ENCODE results near the gene UBE2G1.
"Not testable (repeated sequence)": the region's sequence is repeated elsewhere in the genome, so short reads cannot be mapped to it uniquely, and the experiment has no call there.

Gene UBE2G1

DNA sequence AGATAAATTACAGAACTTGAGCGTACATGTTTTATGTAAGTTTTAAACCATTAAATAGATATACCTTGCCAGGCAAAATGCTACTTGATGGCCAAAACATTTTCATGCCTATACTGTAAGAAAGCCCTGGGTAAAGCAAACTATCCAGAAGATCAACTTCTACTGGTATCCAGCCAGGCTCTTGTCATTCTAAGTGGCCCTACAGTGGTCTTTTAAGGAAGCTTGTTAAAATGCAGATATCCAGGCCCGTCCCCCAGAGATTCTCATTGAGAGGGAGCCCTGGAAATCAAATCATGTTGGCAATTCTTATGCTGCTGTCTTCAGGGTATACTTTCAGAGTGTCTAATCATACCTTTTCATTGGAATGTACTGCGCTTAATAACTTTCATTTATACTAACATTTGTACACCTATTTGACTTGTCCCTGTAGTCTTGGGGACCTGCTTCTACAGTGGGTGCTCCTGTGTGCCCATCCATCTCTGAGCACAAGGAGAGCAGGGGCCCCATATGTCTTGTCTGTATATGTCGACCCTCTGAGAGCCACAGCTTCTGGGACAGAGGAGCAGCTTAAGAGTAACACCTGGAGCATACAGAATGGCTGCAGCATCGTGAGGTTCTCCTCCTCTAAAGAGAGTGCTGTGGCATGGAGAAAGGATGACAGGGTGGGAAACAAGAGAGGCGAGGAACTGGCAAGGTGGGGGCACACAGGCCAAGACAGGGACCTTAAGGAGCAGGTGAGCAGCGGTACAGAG lies 59.1 kb downstream of the UBE2G1 start:
- DNase-seq (ENCODE audit: low read depth in 2 of 3, low spot score in 1 of 3) = no peak

GRCh38 chr17:4305224-4305623 lies 61.3 kb downstream of the UBE2G1 start:
- no peak for DNase-seq (ENCODE audit: low read depth in 2 of 3, low spot score in 1 of 3)

- DNase-seq (ENCODE audit: low read depth in 2 of 3, low spot score in 1 of 3) = peak in 2 of 3 donors; percentile 45 to 74
Observed at GRCh38 chr17:4304417-4305027, 62.0 kb downstream of the UBE2G1 start.

DNA sequence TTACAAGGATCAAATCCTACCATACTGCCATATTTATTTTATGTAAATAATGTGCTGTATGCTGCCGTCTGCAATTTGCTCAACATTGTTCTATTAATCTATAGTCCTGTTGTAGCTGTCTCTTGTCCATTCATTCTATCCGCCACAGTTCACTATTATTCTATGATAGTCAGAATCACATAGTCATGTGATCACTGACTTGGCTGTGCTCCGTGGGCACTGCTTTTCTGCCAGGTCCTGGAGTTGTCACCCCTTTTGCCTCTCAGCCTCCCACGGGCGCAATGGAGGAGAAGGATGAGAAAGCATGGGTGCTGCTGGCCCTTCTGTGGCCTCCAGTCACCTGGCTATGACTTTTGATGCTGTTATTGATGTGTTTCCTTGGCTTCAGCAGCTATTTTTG lies 65.4 kb downstream of the UBE2G1 start:
- DNase-seq (ENCODE audit: low read depth in 2 of 3, low spot score in 1 of 3) = no peak

GRCh38 chr17:4297351-4297750 lies 69.1 kb downstream of the UBE2G1 start:
- no peak for DNase-seq (ENCODE audit: low read depth in 2 of 3, low spot score in 1 of 3)

DNA sequence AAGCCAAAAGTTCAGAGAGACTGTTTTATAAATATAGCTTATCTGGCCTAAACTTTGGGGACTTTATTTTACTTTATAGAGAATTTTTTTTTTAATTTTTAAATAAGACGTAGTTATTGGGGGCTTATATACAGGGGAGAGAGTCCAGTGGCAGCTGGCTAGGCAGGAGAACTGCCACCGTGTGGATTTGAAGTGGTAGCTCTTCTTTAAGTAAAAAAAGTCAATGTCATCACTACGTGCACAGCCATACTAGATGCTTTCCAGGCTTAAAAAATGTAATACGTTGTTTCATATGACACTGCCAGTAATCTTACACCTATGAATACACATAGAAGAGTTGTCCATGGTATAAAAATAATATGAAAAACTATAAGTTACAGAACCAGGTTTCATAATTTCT lies 70.8 kb downstream of the UBE2G1 start:
- no peak for DNase-seq (ENCODE audit: low read depth in 2 of 3, low spot score in 1 of 3)

GRCh38 chr17:4293572-4293971 lies 72.9 kb downstream of the UBE2G1 start:
- no peak for DNase-seq (ENCODE audit: low read depth in 2 of 3, low spot score in 1 of 3)

DNA sequence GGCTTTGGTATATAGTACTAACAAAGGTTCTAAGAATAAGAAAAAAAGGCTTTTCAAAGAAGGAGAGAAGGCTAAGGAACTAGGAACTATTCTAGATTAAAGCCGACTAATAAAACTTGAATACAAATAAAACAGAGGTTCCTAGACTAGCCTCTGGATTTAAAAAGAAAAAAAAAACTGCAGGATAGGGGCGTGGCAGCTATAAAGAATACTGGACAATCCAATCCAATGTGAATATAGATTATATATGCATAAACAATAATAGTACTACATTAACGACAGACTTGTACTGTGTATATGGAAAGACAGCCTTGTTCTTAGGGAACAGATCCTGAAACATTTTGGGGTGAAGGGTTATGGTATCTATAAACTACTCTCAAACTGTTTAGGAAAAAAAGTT lies 78.8 kb downstream of the UBE2G1 start:
- DNase-seq (ENCODE audit: low read depth in 2 of 3, low spot score in 1 of 3) = no peak

DNA sequence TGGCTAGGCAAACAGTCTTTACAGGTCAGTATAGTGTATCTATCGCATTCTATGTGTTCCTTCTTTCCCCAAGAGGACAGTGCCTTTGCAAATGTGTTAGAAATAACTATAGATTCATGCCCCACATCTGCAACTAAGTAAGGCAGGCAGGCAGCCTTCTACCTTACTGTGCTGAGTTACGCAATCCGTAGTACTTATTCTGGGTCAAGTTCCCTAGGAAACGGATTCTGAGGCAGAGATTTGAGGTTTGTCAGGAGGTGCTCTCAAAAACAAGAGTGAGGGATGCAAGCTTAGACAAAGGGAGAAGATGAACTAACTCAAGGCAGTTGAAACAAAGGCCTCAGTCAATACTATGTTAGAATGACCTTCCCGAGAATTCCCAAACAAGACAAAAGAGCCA lies 90.0 kb downstream of the UBE2G1 start:
- DNase-seq (ENCODE audit: low read depth in 2 of 3, low spot score in 1 of 3) = no peak

DNA sequence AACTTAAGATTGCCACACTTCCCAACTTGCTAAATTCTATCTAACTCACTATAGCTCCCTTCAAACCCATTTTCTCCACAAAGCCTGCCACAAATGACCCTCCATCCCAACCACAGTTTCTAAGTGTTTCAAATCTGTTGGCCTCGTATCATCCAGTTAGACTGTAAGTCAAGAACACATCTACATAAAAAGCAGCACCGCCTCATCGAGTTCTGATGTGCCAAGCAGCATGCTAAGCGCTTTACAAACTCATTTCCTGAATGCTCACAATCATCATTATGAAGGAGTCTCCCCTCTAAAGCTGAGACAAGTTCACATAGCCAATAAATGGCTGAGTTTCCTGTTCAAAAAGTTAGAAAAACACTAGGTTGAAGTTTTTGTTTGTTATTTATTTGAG lies 93.5 kb downstream of the UBE2G1 start:
- DNase-seq (ENCODE audit: low read depth in 2 of 3, low spot score in 1 of 3) = no peak

DNA sequence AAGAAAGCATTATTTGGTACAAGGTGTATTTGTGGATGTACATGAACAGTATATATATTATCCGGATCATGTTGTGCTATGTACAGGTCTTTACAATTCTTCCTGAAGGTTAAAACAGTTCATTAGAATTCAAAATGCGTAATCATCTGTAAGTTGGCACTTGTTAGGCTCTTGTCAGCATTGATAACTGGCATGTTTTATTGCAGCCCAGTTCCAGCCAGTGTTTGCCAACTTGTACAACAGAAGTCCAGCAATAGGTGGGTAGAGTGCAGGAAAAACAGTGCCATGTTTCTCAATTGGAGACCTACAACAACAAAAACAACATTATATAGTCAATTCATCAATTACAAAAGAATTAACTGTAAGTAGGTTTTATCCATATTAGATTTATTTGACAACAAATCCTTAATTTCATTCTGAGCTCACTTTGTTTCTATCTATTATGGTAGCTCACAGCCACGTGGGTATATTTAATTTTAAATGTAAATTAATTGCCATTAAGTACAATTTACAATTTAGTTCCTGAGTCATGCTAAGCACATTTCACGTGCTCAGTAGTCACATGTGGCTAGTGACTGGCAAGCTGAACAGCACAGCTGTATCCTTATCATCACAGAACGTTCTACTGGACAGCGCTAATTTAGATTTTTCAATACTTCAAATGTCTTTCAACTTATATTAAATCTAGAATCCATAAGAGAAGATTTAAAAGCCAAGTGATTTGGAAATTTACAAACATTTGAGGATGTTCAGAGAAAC lies 94.1 kb downstream of the UBE2G1 start:
- DNase-seq (ENCODE audit: low read depth in 2 of 3, low spot score in 1 of 3) = no peak

DNA sequence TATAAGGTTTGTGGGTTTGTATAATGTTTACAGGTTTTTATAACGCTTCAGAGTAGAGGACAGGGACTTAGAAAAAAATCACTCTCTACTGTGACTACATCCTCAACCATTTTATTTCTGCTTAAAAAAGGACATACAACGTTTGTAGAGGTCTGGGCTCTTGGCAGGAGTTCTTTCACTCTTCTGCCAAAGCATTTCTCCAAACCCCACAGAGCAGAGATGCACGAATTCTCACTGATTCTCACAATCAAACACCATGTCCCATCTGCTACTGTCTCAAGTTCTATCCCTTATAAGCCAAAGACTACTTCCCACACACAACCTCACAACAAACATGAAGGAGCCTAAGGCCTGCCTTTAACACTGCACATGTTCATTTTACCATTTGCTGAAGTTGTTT lies 95.7 kb downstream of the UBE2G1 start:
- no peak for DNase-seq (ENCODE audit: low read depth in 2 of 3, low spot score in 1 of 3)

GRCh38 chr17:4269915-4270314 lies 96.6 kb downstream of the UBE2G1 start:
- DNase-seq (ENCODE audit: low read depth in 2 of 3, low spot score in 1 of 3) = no peak

GRCh38 chr17:4267402-4267801 lies 99.1 kb downstream of the UBE2G1 start:
- no peak for DNase-seq (ENCODE audit: low read depth in 2 of 3, low spot score in 1 of 3)

GRCh38 chr17:4266550-4266949 lies 99.9 kb downstream of the UBE2G1 start:
- no peak for DNase-seq (ENCODE audit: low read depth in 2 of 3, low spot score in 1 of 3)

GRCh38 chr17:4263282-4264215 lies 102.9 kb downstream of the UBE2G1 start, which contains the start of gene ANKFY1:
Gene ANKFY1 (minus strand): TSS chr17:4263979. CDS start chr17:4263941, 38 bp downstream.
- peak; percentile 96 to 98 (median 96) for DNase-seq (ENCODE audit: low read depth in 2 of 3, low spot score in 1 of 3)

DNA sequence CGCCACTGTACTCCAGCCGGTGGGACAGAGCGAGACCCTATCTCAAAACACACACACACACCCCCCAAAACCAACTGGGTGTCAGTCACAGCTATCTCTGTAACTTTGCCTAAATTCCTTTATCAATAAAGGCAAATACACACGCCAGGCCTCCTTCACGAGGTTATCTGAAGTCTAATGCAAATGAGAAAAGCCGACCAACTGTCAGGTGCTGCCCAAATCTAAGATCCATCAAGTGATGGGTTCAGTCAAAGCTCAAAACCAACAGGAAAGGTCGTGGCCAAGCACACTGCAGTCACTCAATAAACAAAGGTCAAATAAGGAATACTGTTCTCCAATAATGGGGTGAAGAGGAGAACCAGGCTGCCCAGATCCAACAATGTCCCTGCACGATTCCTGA lies 103.8 kb downstream of the UBE2G1 start:
- no peak for DNase-seq (ENCODE audit: low read depth in 2 of 3, low spot score in 1 of 3)

GRCh38 chr17:4261452-4261851 lies 105.0 kb downstream of the UBE2G1 start:
- DNase-seq (ENCODE audit: low read depth in 2 of 3, low spot score in 1 of 3) = no peak

DNA sequence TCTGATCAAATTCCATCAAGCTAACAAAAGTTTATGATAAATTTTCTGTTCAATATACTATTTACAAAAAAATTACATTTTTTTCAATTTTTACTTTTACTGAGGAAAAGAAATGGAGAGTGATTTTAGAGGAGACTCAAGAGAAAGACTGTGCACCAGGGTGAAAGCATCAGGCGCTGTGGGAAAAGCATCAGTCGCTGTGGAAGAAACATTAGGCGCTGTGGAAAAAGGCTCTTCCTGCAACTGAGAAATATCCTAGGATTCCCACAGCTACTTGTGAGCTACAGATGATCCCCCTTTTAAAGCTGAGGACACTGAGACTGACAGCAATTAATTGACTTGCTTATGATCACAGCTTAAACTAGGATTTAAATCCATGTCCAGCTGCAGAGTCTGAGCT lies 107.6 kb downstream of the UBE2G1 start:
- DNase-seq (ENCODE audit: low read depth in 2 of 3, low spot score in 1 of 3) = no peak

DNA sequence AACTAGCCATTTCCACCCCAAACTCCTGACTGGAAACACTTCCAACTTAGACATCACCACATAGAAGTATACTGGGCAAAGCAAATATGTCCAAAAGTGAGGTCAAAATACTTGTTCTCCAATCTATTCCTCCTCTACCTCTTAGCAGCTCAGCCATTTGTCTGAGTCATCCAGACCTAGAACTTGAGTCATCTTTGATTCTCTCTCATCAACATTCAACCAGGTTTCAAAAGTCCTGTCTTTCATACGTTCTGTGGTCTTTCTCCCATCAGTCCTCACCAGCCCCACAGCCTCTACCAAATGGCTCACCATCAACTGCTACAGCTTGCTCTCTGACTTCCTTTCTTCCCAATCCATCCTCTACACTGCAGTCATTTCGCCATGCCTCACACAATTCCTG lies 109.5 kb downstream of the UBE2G1 start:
- no peak for DNase-seq (ENCODE audit: low read depth in 2 of 3, low spot score in 1 of 3)

DNA sequence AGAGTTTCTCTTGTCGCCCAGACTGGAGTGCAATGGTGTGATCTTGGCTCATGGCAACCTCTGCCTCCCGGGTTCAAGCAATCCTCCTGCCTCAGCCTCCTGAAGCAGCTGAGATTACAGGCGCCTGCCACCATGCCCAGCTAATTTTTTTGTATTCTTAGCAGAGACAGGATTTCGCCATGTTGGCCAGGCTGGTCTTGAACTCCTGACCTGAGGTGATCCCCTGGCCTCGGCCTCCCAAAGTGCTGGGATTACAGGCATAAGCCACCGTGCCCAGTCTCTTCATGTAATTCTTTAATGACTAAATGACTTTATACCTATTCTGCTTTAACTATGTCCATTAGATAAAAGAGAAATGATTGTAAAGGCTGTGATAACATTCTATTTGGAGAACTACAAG lies 111.2 kb downstream of the UBE2G1 start:
- DNase-seq (ENCODE audit: low read depth in 2 of 3, low spot score in 1 of 3) = not testable (repeated sequence)
